ENCODE measurements around the gene ARID1B. TPM values are rescaled to one million over a fixed set of nuclear protein-coding genes. Genes with fewer than 3 reads are reported as not detected.

ARID1B gene
- total RNA-seq, 1 donor, result 55.0 TPM

DNA sequence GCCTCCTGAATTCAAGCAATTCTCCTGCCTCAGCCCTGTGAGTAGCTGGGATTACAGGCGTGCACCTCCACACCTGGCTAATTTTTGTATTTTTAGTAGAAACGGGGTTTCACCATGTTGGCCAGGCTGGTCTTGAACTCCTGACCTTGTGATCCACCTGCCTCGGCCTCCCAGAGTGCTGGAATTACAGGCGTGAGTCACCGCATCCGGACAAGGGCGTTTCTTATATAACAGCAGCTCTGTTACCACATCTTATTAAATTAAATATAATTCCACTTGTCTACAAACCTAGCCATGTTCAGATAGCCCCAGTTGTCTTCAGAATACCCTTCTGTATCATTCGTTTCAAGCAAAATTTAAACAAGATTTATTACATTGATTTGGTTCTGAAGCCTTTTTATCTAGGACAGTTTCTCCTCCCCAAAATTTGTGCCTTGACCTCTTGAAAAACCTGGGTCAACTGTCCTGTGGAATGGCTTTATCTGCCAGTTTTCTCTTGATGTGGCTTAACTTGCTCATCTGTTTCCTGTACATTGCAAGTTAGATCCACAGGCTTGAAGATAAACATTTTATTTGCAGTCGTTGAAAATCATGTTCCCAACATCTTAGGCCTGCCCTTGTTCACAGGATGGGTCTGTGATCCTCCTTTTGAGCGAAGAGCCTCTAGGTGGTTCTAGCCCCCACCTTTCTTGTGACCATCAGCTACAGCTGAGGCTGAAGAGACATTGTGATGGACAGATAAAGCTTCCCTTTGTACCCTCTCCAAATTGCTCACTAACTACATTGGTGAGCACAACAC is 132.2 kb downstream of the ARID1B start:
- Histone ChIP-seq H3K27me3 (ENCODE audit: insufficient read depth, low read length) (no peaks in the 10 kb centered on the region), H3K36me3 (ENCODE audit: insufficient read depth, low read length) (no peaks in the 10 kb centered on the region), H3K4me2 (ENCODE audit: insufficient read depth, low read length) (no peak overlapping the region), H3K79me2 (ENCODE audit: insufficient read depth, low read length) (peaks cover 42% of the 10 kb centered on the region), H3K4me1 (ENCODE audit: insufficient read depth, low read length) (no peaks in the 10 kb centered on the region), H3K4me3 (ENCODE audit: insufficient read depth, low read length) (no peak overlapping the region), H2AFZ (ENCODE audit: low read length) (no peak overlapping the region), H3K9me3 (ENCODE audit: low read depth, low read length) (no peaks in the 10 kb centered on the region), H4K20me1 (ENCODE audit: insufficient read depth, low read length) (peaks cover 14% of the 10 kb centered on the region), H3K27ac (ENCODE audit: low read depth, low read length) (no peak overlapping the region)
- TF ChIP-seq, protein P1, sequence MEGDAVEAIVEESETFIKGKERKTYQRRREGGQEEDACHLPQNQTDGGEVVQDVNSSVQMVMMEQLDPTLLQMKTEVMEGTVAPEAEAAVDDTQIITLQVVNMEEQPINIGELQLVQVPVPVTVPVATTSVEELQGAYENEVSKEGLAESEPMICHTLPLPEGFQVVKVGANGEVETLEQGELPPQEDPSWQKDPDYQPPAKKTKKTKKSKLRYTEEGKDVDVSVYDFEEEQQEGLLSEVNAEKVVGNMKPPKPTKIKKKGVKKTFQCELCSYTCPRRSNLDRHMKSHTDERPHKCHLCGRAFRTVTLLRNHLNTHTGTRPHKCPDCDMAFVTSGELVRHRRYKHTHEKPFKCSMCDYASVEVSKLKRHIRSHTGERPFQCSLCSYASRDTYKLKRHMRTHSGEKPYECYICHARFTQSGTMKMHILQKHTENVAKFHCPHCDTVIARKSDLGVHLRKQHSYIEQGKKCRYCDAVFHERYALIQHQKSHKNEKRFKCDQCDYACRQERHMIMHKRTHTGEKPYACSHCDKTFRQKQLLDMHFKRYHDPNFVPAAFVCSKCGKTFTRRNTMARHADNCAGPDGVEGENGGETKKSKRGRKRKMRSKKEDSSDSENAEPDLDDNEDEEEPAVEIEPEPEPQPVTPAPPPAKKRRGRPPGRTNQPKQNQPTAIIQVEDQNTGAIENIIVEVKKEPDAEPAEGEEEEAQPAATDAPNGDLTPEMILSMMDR (IDR thresholded peaks at IDR 0.05; ENCODE audit: extremely low read depth, low read depth, low read length), result no peak
- peak; percentile 32 for DNase-seq (ENCODE audit: insufficient read length, low spot score, missing footprints)

DNA sequence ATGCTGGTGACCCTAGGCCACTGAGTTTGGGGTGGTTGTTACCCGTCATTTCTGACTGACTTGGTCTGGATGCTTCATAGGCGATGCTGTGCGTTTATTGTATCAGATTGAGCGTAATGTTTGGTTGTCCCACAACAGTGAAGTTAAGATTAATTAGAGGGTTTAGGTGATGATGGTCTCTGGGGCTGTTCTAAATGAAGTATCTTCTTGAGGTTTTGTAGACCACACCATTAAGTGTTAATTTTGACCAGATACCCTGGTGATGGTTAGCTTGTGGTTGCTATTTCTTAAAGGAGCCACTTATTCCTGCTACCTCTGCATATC is 132.8 kb downstream of the ARID1B start:
- no peaks in the 10 kb centered on the region for H3K9me3 ChIP-seq (ENCODE audit: low read depth, low read length)
- no peak overlapping the region for H3K27ac ChIP-seq (ENCODE audit: low read depth, low read length)
- H3K36me3 ChIP-seq (ENCODE audit: insufficient read depth, low read length), result no peaks in the 10 kb centered on the region
- H3K4me2 ChIP-seq (ENCODE audit: insufficient read depth, low read length), result no peak overlapping the region
- DNase-seq (ENCODE audit: insufficient read length, low spot score, missing footprints), result peak; percentile 17
- peaks cover 14% of the 10 kb centered on the region for H4K20me1 ChIP-seq (ENCODE audit: insufficient read depth, low read length)
- H2AFZ ChIP-seq (ENCODE audit: low read length), result no peak overlapping the region
- H3K4me1 ChIP-seq (ENCODE audit: insufficient read depth, low read length), result no peaks in the 10 kb centered on the region
- no peak overlapping the region for H3K4me3 ChIP-seq (ENCODE audit: insufficient read depth, low read length)
- no peaks in the 10 kb centered on the region for H3K27me3 ChIP-seq (ENCODE audit: insufficient read depth, low read length)
- H3K79me2 ChIP-seq (ENCODE audit: insufficient read depth, low read length), result peaks cover 45% of the 10 kb centered on the region
- TF ChIP-seq, protein P1 (IDR thresholded peaks at IDR 0.05; ENCODE audit: extremely low read depth, low read depth, low read length), result no peak

DNA sequence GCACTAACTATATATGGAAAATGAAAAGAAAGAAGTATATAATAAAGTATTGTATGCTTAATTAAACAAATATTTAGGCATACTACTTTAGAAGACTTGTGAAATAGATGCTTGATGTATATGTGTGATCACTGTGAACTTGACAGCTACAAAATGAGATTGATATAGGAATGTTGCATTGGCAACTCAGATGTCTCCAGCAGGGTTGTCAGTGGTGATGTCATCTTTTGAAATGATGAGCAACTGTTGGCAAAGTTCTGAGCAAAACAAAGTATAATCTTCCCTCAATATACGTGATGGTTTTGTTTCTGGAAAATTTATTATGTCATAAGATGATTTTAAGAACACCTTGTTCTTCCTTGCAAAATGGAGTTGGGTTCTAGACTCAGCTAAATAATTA is 133.8 kb downstream of the ARID1B start:
- H3K27ac ChIP-seq (ENCODE audit: low read depth, low read length), result no peak overlapping the region
- H3K4me1 ChIP-seq (ENCODE audit: insufficient read depth, low read length), result no peaks in the 10 kb centered on the region
- H3K36me3 ChIP-seq (ENCODE audit: insufficient read depth, low read length), result no peaks in the 10 kb centered on the region
- peaks cover 14% of the 10 kb centered on the region for H4K20me1 ChIP-seq (ENCODE audit: insufficient read depth, low read length)
- DNase-seq (ENCODE audit: insufficient read length, low spot score, missing footprints), result peak; percentile 30
- no peak overlapping the region for H3K4me2 ChIP-seq (ENCODE audit: insufficient read depth, low read length)
- peaks cover 40% of the 10 kb centered on the region for H3K79me2 ChIP-seq (ENCODE audit: insufficient read depth, low read length)
- no peaks in the 10 kb centered on the region for H3K9me3 ChIP-seq (ENCODE audit: low read depth, low read length)
- H3K27me3 ChIP-seq (ENCODE audit: insufficient read depth, low read length), result no peaks in the 10 kb centered on the region
- TF ChIP-seq, protein P1 (IDR thresholded peaks at IDR 0.05; ENCODE audit: extremely low read depth, low read depth, low read length), result no peak
- H3K4me3 ChIP-seq (ENCODE audit: insufficient read depth, low read length), result no peak overlapping the region
- no peak overlapping the region for H2AFZ ChIP-seq (ENCODE audit: low read length)

DNA sequence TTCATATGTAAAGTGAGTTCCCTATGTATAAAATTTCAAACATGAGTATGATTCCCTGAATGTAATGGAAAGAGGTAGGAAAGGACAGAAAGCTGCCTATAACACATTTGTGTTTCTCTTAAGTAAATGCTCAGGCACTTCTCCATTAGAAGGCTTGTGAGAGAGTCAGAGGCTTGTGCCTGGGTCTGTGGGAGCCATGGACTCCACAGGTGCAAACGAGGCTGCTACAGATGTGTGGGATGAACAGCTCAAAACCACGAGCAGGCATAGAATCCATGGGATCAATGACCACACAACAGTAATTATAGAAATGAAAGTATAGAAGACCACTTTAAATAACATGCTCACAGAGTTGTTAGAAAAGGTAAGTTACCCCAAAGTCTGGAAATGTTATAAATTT is 134.4 kb downstream of the ARID1B start:
- peaks cover 1% of the 10 kb centered on the region for H3K4me1 ChIP-seq (ENCODE audit: insufficient read depth, low read length)
- TF ChIP-seq, protein P1 (IDR thresholded peaks at IDR 0.05; ENCODE audit: extremely low read depth, low read depth, low read length), result no peak
- H4K20me1 ChIP-seq (ENCODE audit: insufficient read depth, low read length), result peaks cover 14% of the 10 kb centered on the region
- H3K27ac ChIP-seq (ENCODE audit: low read depth, low read length), result no peak overlapping the region
- H3K4me2 ChIP-seq (ENCODE audit: insufficient read depth, low read length), result no peak overlapping the region
- no peaks in the 10 kb centered on the region for H3K27me3 ChIP-seq (ENCODE audit: insufficient read depth, low read length)
- peaks cover 40% of the 10 kb centered on the region for H3K79me2 ChIP-seq (ENCODE audit: insufficient read depth, low read length)
- H3K36me3 ChIP-seq (ENCODE audit: insufficient read depth, low read length), result no peaks in the 10 kb centered on the region
- H3K9me3 ChIP-seq (ENCODE audit: low read depth, low read length), result no peaks in the 10 kb centered on the region
- no peak overlapping the region for H3K4me3 ChIP-seq (ENCODE audit: insufficient read depth, low read length)
- no peak overlapping the region for H2AFZ ChIP-seq (ENCODE audit: low read length)
- DNase-seq (ENCODE audit: insufficient read length, low spot score, missing footprints), result no peak
